HCT116 (cell line): ENCODE data around the gene MVK. TPM values are rescaled to one million over a fixed set of nuclear protein-coding genes. Genes with fewer than 3 reads are reported as not detected.

ENCODE experiments used
- ATAC-seq: fragments of 200-7000 bp; cut with Tn5 transposase; 2 replicates; pipeline ENCODE4 v1.9.1; 2020; ENCODE audit warnings: mild to moderate bottlenecking, moderate library complexity
- BruUV-seq: library from RNA; stranded (reverse); fragments of 400-500 nt; replicated peaks from 2 replicates; lab custom pipeline; 2021; lab: Mats Ljungman, UMichigan
- CTCF ChIA-PET: fragments of 300-600 bp; sonication (Branson Sonifier 250); formaldehyde crosslinking; loops from one replicate; lab custom pipeline; 2021; ENCODE audit warnings: antibody characterized with exemption; lab: Charles Lee
- POLR2A ChIA-PET: fragments of 300-600, 350-600 bp; sonication (Branson Sonifier 250); formaldehyde crosslinking; loops from one replicate; lab custom pipeline; 2021; ENCODE audit warnings: antibody characterized with exemption; lab: Charles Lee
- RAD21 ChIA-PET, 2 experiments: fragments of 300-600 bp; sonication (Branson Sonifier 250); formaldehyde crosslinking; loops; one replicate each; lab custom pipeline; 2023; ENCODE audit warnings: low total read pairs in 2 of 2; ENCODE audit not compliant: uncharacterized antibody in 2 of 2, unreplicated experiment in 2 of 2, low non-redundant PET in 1 of 2; lab: Charles Lee
- DNase-seq: peaks from one replicate; pipeline ENCODE4 v3.0.0-alpha.2; 2010; ENCODE audit warnings: low read depth, low spot score
- H2AFZ ChIP-seq: fragments of 200-600 bp; shearing (Covaris generic), sonication (generic); 2 replicates; pipeline ENCODE4 v1.6.1; 2017; ENCODE audit warnings: low read depth, mixed run types, mixed read lengths, antibody characterized with exemption, low read length; ENCODE audit not compliant: poor library complexity, severe bottlenecking
- H3K27ac ChIP-seq: 2 replicates; pipeline ENCODE4 v1.5.1; 2012; ENCODE audit warnings: low read depth, low read length
- H3K27me3 ChIP-seq: fragments of 200-600 bp; sonication (generic); 2 replicates; pipeline ENCODE4 v1.6.1; 2016; ENCODE audit warnings: mixed run types, low read length, mixed read lengths; ENCODE audit not compliant: insufficient read depth
- H3K36me3 ChIP-seq, 2 experiments: fragments of 200-500 bp in 1 of 2; fragments of 200-600 bp in 1 of 2; sonication (Bioruptor generic) in 1 of 2; sonication (generic) in 1 of 2; 2 replicates each; pipeline versions ENCODE4 v1.5.1 to v1.6.1; 2014 to 2016; ENCODE audit warnings: low read length in 2 of 2, inconsistent platforms in 1 of 2, mixed read lengths in 1 of 2, mixed run types in 1 of 2; ENCODE audit not compliant: insufficient read depth in 2 of 2, control insufficient read depth in 1 of 2
- H3K4me1 ChIP-seq, 2 experiments: fragments of 200-600 bp in 1 of 2; sonication (generic) in 1 of 2; 2 replicates each; pipeline versions ENCODE4 v1.5.1 to v1.6.1; 2012 to 2017; ENCODE audit warnings: low read length in 2 of 2, inconsistent platforms in 1 of 2, mild to moderate bottlenecking in 1 of 2, mixed read lengths in 1 of 2, mixed run types in 1 of 2, moderate library complexity in 1 of 2; ENCODE audit not compliant: insufficient read depth in 2 of 2, control insufficient read depth in 1 of 2
- H3K4me2 ChIP-seq: fragments of 200-600 bp; sonication (generic); 2 replicates; pipeline ENCODE4 v1.6.1; 2017; ENCODE audit warnings: mixed run types, low read length, mixed read lengths
- H3K4me3 ChIP-seq, 2 experiments: fragments of 200-600 bp in 1 of 2; sonication (generic) in 1 of 2; replicated peaks in 1 of 2; 2 replicates each; pipeline ENCODE4 v1.5.1; 2011 to 2016; ENCODE audit warnings: low read length in 2 of 2, control low read depth in 1 of 2, low read depth in 1 of 2, mild to moderate bottlenecking in 1 of 2, mixed read lengths in 1 of 2, mixed run types in 1 of 2
- H3K79me2 ChIP-seq: fragments of 200-600 bp; sonication (generic); 2 replicates; pipeline ENCODE4 v1.6.1; 2017; ENCODE audit warnings: mild to moderate bottlenecking, mixed run types, low read length, moderate library complexity, mixed read lengths; ENCODE audit not compliant: insufficient read depth
- H3K9ac ChIP-seq: fragments of 200-600 bp; sonication (generic); 2 replicates; pipeline ENCODE4 v1.6.1; 2016; ENCODE audit warnings: low read length, mixed read lengths
- H3K9me2 ChIP-seq: fragments of 200-600 bp; sonication (generic), shearing (Covaris generic); 2 replicates; pipeline ENCODE4 v1.6.1; 2017; ENCODE audit warnings: mixed run types, mild to moderate bottlenecking, moderate library complexity; ENCODE audit not compliant: insufficient read depth
- H3K9me3 ChIP-seq, 2 experiments: fragments of 200-500 bp in 1 of 2; fragments of 200-600 bp in 1 of 2; sonication (Bioruptor generic) in 1 of 2; sonication (generic) in 1 of 2; 2 replicates each; pipeline ENCODE4 v1.6.1; 2014 to 2017; ENCODE audit warnings: low read length in 2 of 2, mixed read lengths in 2 of 2, inconsistent platforms in 1 of 2, low read depth in 1 of 2, mild to moderate bottlenecking in 1 of 2, mixed run types in 1 of 2, moderate library complexity in 1 of 2; ENCODE audit not compliant: control insufficient read depth in 1 of 2, insufficient read depth in 1 of 2
- H4K20me1 ChIP-seq: fragments of 200-600 bp; sonication (generic), shearing (Covaris generic); 2 replicates; pipeline ENCODE4 v1.6.1; 2017; ENCODE audit warnings: mixed run types, mild to moderate bottlenecking, moderate library complexity; ENCODE audit not compliant: insufficient read depth
- CBX3 ChIP-seq: IDR thresholded peaks from 2 replicates; pipeline ENCODE4 v1.6.1; 2012; ENCODE audit warnings: low read depth
- EGR1 ChIP-seq: IDR thresholded peaks from 2 replicates; pipeline ENCODE4 v1.6.1; 2012; ENCODE audit warnings: low read depth
- EZH2phosphoT487 ChIP-seq: fragments of 200-600 bp; IDR thresholded peaks from 2 replicates; pipeline ENCODE4 v1.6.1; 2018; ENCODE audit warnings: antibody characterized with exemption, borderline replicate concordance
- POLR2A ChIP-seq: IDR thresholded peaks from 2 replicates; pipeline ENCODE4 v1.7.0; 2011; ENCODE audit warnings: borderline replicate concordance; ENCODE audit not compliant: insufficient read depth, insufficient read length; ENCODE audit errors: extremely low read depth
- POLR2AphosphoS5 ChIP-seq: IDR thresholded peaks from 2 replicates; pipeline ENCODE4 v1.6.1; 2011; ENCODE audit warnings: mild to moderate bottlenecking, low read depth, low read length, moderate library complexity
- SP1 ChIP-seq: IDR thresholded peaks from 2 replicates; pipeline ENCODE4 v1.6.1; 2012; ENCODE audit warnings: low read depth
- SRF ChIP-seq: IDR thresholded peaks from 2 replicates; pipeline ENCODE4 v1.6.1; 2012; ENCODE audit warnings: low read depth
- TCF7L2 ChIP-seq: IDR thresholded peaks from 2 replicates; pipeline ENCODE4 v1.7.0; 2011; ENCODE audit warnings: borderline replicate concordance, inconsistent platforms; ENCODE audit not compliant: insufficient read depth, insufficient read length; ENCODE audit errors: extremely low read depth
- YY1 ChIP-seq: IDR thresholded peaks from 2 replicates; pipeline ENCODE4 v1.6.1; 2011; ENCODE audit warnings: low read length, low read depth, moderate library complexity, mild to moderate bottlenecking; ENCODE audit not compliant: insufficient replicate concordance; ENCODE audit errors: extremely low read depth
- ZFX ChIP-seq: fragments of 450-650 bp; IDR thresholded peaks from 2 replicates; pipeline ENCODE4 v1.6.1; 2017
- ZNF274 ChIP-seq: fragments of 200-500 bp; sonication (Bioruptor generic); IDR thresholded peaks from 2 replicates; pipeline ENCODE4 v1.6.1; 2014; ENCODE audit warnings: mild to moderate bottlenecking, low read depth, low read length, inconsistent platforms
- intact Hi-C: fragments of 100-400 bp; cut with micrococcal nuclease; formaldehyde crosslinking; loops from 2 replicates; pipeline ENCODE4 v1.10.0; 2022
- total RNA-seq: library from RNA; stranded (reverse); gene quantifications from one replicate; pipeline ENCODE4 v1.2.1, GENCODE V29; 2021; ENCODE audit not compliant: unreplicated experiment
- TF ChIP-seq, protein P1 (sequence below), 3 experiments: fragments of 200-600 bp in 1 of 3; sonication (generic) in 1 of 3; IDR thresholded peaks in 2 of 3; conservative IDR thresholded peaks in 1 of 3; 2 replicates each; pipeline ENCODE4 v1.5.1; 2012 to 2017; ENCODE audit warnings: low read depth in 2 of 3, low read length in 2 of 3, antibody characterized with exemption in 1 of 3, borderline replicate concordance in 1 of 3, control low read depth in 1 of 3, mild to moderate bottlenecking in 1 of 3, mixed read lengths in 1 of 3, mixed run types in 1 of 3, moderate library complexity in 1 of 3; ENCODE audit not compliant: insufficient read depth in 1 of 3
- TF ChIP-seq, protein P2 (sequence below): IDR thresholded peaks from 2 replicates; pipeline ENCODE4 v1.6.1; 2012
- TF ChIP-seq, protein P3 (sequence below): IDR thresholded peaks from 2 replicates; pipeline ENCODE4 v1.6.1; 2012
- TF ChIP-seq, protein P4 (sequence below): IDR thresholded peaks from 2 replicates; pipeline ENCODE4 v1.6.1; 2012; ENCODE audit warnings: low read depth

MVK gene
- total RNA-seq, 1 experiment from 2014 or later: 17.3 TPM

DNA sequence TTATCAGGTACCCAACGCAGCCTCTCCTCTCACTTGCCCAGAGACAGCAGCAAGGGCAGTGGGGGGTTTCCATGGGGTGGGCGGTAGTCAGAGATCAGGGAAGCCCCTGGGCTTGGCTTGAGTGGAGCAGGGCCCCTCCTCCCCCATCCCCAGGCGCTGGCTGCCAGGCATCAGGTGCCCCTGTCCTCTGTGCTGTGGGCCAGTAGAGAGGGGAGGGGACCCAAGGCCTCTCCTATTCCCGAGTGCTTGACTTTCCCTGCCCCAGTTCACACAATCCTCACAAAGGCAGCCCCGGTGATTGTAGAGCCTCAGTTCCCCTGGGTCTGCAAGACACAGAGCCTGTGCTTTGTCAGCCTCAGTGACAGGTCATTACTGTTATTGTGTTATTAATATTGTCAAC, 57.7 kb downstream of the MVK start (continued):
- TF ChIP-seq, protein P1, sequence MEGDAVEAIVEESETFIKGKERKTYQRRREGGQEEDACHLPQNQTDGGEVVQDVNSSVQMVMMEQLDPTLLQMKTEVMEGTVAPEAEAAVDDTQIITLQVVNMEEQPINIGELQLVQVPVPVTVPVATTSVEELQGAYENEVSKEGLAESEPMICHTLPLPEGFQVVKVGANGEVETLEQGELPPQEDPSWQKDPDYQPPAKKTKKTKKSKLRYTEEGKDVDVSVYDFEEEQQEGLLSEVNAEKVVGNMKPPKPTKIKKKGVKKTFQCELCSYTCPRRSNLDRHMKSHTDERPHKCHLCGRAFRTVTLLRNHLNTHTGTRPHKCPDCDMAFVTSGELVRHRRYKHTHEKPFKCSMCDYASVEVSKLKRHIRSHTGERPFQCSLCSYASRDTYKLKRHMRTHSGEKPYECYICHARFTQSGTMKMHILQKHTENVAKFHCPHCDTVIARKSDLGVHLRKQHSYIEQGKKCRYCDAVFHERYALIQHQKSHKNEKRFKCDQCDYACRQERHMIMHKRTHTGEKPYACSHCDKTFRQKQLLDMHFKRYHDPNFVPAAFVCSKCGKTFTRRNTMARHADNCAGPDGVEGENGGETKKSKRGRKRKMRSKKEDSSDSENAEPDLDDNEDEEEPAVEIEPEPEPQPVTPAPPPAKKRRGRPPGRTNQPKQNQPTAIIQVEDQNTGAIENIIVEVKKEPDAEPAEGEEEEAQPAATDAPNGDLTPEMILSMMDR (IDR thresholded peaks at IDR 0.05 in 2 of 3, conservative IDR thresholded peaks at IDR 0.05 in 1 of 3; ENCODE audit: borderline replicate concordance in 1 of 3, insufficient read depth in 1 of 3, low read depth in 2 of 3, low read length in 2 of 3): no peak
- no peak for TF ChIP-seq POLR2A
- no peak for TF ChIP-seq POLR2AphosphoS5
- no peak for TF ChIP-seq ZFX
- TF ChIP-seq, protein P2, sequence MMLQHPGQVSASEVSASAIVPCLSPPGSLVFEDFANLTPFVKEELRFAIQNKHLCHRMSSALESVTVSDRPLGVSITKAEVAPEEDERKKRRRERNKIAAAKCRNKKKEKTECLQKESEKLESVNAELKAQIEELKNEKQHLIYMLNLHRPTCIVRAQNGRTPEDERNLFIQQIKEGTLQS: no peak
- TF ChIP-seq TCF7L2: no peak
- TF ChIP-seq, protein P3, sequence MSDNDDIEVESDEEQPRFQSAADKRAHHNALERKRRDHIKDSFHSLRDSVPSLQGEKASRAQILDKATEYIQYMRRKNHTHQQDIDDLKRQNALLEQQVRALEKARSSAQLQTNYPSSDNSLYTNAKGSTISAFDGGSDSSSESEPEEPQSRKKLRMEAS: no peak
- TF ChIP-seq, all 23 proteins: peak for 0

DNA sequence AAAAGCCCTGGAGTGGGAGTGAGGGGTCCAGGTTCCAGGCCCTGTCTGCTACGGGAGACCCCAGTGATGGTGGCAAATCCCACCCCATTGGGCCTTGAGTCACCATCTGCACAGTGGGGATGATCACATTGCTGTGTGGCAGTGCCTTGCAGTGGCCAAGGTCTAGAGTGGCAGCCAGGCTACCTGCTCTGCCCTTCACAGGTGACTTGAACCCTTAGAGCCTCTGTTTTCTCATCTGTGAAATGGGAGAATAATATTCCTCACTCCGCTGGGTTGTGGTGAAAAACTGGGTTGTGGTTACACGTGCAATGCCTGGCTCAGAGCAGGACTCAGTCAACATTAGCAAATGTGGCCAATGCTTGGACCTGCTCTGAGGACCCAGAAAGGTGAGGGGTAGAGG, 58.2 kb downstream of the MVK start:
- no peaks in the 10 kb centered on the region for H3K79me2 ChIP-seq
- intact Hi-C loops: no loop called here
- H3K36me3 ChIP-seq: no peaks in the 10 kb centered on the region
- DNase-seq (no peak), ATAC-seq (no peak)
- no peaks in the 10 kb centered on the region for H3K9me3 ChIP-seq
- RAD21 ChIA-PET: no interaction called here
- no peak overlapping the region for H3K4me2 ChIP-seq
- no peaks in the 10 kb centered on the region for H3K4me1 ChIP-seq
- H4K20me1 ChIP-seq: no peaks in the 10 kb centered on the region
- H3K9ac ChIP-seq: no peak overlapping the region
- peaks cover 14% of the 10 kb centered on the region; the same call in 1 of the 2 replicates for H3K27me3 ChIP-seq
- BruUV-seq: no TSS peak
- H2AFZ ChIP-seq: no peak overlapping the region
- H3K27ac ChIP-seq: no peak overlapping the region
- no peaks in the 10 kb centered on the region for H3K9me2 ChIP-seq
- POLR2A ChIA-PET: no interaction called here
- no peak overlapping the region for H3K4me3 ChIP-seq
- CTCF ChIA-PET: no interaction called here
- TF ChIP-seq POLR2A (no peak), YY1 (no peak), POLR2AphosphoS5 (no peak), CBX3 (no peak), ZFX (no peak), SP1 (no peak), TCF7L2 (no peak), SRF (no peak), ZNF274 (no peak), EGR1 (no peak), EZH2phosphoT487 (no peak)
- TF ChIP-seq, protein P1 (IDR thresholded peaks at IDR 0.05 in 2 of 3, conservative IDR thresholded peaks at IDR 0.05 in 1 of 3; ENCODE audit: borderline replicate concordance in 1 of 3, insufficient read depth in 1 of 3, low read depth in 2 of 3, low read length in 2 of 3): no peak
- TF ChIP-seq, protein P2: no peak
- TF ChIP-seq, protein P4, sequence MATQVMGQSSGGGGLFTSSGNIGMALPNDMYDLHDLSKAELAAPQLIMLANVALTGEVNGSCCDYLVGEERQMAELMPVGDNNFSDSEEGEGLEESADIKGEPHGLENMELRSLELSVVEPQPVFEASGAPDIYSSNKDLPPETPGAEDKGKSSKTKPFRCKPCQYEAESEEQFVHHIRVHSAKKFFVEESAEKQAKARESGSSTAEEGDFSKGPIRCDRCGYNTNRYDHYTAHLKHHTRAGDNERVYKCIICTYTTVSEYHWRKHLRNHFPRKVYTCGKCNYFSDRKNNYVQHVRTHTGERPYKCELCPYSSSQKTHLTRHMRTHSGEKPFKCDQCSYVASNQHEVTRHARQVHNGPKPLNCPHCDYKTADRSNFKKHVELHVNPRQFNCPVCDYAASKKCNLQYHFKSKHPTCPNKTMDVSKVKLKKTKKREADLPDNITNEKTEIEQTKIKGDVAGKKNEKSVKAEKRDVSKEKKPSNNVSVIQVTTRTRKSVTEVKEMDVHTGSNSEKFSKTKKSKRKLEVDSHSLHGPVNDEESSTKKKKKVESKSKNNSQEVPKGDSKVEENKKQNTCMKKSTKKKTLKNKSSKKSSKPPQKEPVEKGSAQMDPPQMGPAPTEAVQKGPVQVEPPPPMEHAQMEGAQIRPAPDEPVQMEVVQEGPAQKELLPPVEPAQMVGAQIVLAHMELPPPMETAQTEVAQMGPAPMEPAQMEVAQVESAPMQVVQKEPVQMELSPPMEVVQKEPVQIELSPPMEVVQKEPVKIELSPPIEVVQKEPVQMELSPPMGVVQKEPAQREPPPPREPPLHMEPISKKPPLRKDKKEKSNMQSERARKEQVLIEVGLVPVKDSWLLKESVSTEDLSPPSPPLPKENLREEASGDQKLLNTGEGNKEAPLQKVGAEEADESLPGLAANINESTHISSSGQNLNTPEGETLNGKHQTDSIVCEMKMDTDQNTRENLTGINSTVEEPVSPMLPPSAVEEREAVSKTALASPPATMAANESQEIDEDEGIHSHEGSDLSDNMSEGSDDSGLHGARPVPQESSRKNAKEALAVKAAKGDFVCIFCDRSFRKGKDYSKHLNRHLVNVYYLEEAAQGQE: no peak
